ENCODE results near the gene BCAS3.

The BCAS3 gene

GRCh38 chr17:61216066-61216465, 538.4 kb downstream of the BCAS3 start:
- TF ChIP-seq CTCF (IDR thresholded peaks at IDR 0.05; ENCODE audit: low read depth, low read length, missing control alignments), result no peak
- no peak overlapping the region for H3K4me3 ChIP-seq (ENCODE audit: low read depth, low read length)
- in situ Hi-C loops (cut with HindIII; ENCODE audit: low sequenced_read_pairs), result no loop called here
- no peak for DNase-seq (ENCODE audit: low read depth)

DNA sequence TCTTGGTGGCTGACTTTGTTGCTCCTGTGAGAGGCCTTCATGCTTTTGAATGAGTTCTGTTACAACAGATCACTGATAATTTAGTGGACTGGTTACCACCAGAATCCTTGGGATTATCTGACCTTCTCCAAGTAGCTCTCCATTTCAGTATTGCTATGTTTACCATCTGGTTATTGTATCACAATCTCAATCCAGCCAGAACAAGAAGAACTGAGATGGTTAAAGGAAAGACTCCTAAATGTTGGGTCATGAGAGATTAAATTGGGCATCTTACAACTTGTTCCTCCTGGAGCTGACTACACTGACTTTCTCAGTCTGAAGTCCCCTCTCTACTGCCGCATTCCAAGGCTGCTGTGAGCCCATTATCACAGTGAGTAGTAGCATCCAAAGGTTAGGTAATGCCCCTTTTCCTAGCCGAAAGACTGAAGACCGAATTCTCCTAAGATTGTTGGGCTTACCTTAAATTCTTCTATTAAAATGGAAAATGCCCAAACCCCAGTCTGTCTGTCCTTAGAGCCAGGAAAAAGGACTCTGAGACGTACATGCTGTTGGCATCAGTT, 540.3 kb downstream of the BCAS3 start:
- TF ChIP-seq CTCF (IDR thresholded peaks at IDR 0.05; ENCODE audit: low read depth, low read length, missing control alignments), result no peak
- DNase-seq (ENCODE audit: low read depth), result no peak
- H3K4me3 ChIP-seq (ENCODE audit: low read depth, low read length), result no peak overlapping the region
- in situ Hi-C loops (cut with HindIII; ENCODE audit: low sequenced_read_pairs), result no loop called here

DNA sequence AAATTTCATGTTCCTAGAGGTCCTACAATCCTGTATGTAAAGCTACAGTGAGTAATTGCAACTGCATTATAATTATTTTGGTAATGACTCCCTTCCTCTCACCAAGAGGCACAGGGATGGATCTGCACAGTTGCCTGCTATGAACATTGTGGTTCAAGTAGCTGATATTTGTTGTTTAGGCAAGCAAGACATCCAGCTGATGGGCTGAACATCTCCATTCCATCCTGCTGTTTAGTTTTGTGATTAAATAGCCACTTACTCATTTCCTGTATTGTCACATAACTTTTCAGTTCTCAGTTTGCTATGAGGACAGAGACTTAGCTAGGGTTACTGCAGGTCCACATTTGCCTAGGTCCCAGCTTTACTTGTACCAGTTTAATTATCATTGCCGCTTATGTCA, 540.8 kb downstream of the BCAS3 start:
- no peak overlapping the region for H3K4me3 ChIP-seq (ENCODE audit: low read depth, low read length)
- DNase-seq (ENCODE audit: low read depth), result no peak
- no peak for TF ChIP-seq CTCF (IDR thresholded peaks at IDR 0.05; ENCODE audit: low read depth, low read length, missing control alignments)
- in situ Hi-C loops (cut with HindIII; ENCODE audit: low sequenced_read_pairs), result no loop called here

DNA sequence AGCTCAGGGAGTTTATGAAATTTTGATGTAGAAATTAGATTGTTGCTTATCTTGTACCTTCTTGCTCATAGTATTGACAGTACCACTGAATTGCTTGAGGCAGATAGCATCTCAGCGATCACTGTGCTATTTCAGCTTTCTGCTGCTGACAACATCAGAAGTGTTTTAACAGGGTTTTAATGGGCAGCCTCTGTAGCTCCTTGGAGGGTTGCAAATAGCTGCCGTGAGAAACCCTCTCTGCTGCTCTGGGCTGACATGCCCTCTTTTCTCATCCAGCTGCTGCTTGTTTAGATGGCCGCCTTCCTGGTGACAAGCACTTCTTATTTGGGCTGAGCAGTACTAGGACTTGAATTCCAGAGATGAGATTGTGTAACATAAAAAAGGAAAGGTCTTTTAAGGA, 541.8 kb downstream of the BCAS3 start:
- in situ Hi-C loops (cut with HindIII; ENCODE audit: low sequenced_read_pairs), result no loop called here
- no peak overlapping the region for H3K4me3 ChIP-seq (ENCODE audit: low read depth, low read length)
- TF ChIP-seq CTCF (IDR thresholded peaks at IDR 0.05; ENCODE audit: low read depth, low read length, missing control alignments), result no peak
- no peak for DNase-seq (ENCODE audit: low read depth)

GRCh38 chr17:61221181-61221580, 543.5 kb downstream of the BCAS3 start:
- no peak overlapping the region for H3K4me3 ChIP-seq (ENCODE audit: low read depth, low read length)
- no peak for TF ChIP-seq CTCF (IDR thresholded peaks at IDR 0.05; ENCODE audit: low read depth, low read length, missing control alignments)
- in situ Hi-C loops (cut with HindIII; ENCODE audit: low sequenced_read_pairs), result no loop called here
- DNase-seq (ENCODE audit: low read depth), result no peak

DNA sequence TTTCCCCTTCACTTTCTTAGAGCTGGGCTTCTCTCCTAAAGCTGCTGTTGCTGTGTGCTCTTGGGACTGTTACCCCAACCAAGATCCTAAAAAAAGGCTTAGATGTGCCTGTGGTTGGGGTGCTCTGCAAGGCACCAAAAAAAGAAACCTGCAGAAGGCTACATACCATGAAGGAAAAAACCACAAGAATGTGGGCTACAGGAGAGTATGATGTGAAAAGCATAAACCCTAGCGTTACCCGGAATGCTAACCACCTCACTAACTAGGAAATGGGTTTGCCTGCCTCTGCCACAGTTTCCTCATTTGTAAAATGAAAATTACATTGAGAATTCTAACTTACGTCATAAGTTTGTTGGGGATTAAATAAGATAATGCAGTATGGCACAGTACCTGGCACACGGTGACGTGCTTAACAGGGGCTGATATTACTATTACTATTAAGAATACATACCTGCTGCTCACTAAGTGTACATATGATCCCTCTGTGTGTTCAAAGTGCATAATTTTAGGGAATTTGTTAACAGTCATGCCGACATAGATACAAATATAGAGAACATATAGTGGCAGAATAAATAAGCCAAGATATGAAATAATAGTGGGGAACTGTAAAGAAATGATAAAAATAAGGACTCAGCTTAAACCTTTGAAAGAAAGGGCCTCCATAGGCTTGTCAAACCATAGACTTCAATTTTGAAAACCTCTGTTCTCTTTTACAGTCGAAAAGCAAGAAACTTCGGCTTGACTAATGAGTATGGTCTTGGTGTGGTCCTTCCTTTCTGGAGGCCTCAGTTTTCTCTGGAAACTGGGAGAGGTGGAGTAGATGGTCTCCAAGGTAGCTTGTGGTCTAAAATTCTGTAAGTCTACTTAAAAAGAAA, 544.2 kb downstream of the BCAS3 start:
- H3K4me3 ChIP-seq (ENCODE audit: low read depth, low read length), result no peak overlapping the region
- peak; percentile 16 for DNase-seq (ENCODE audit: low read depth)
- no peak for TF ChIP-seq CTCF (IDR thresholded peaks at IDR 0.05; ENCODE audit: low read depth, low read length, missing control alignments)
- in situ Hi-C loops (cut with HindIII; ENCODE audit: low sequenced_read_pairs), result no loop called here

Data from astrocyte of the cerebellum (primary cell).